Measurements from ENCODE around the gene MGAT5B. TPM values are rescaled to one million over a fixed set of nuclear protein-coding genes. Genes with fewer than 3 reads are reported as not detected.

MGAT5B gene
- total and polyA plus RNA-seq, 2 experiments from 2014 or later: 1.6 to 10.0 TPM

DNA sequence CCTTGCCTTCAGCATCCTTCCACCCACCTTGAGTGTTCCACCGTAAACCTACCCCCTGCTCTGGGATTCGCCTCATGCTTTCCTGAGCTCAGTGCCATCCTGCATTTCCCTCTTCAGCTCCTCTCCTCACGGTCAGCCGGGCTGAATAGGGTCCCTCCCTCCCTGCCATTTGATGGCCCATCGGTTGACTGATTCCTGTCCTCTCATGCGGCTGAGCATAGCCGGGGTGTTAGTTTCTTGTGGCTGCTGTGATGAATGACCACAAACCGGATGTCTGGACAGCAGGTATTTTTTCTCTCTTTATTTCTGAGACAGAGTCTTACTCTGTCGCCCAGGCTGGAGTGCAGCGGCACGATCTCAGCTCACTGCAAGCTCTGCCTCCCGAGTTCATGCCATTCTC, 44.1 kb upstream of the MGAT5B start (continued):
- TF ChIP-seq ZNF462 (CRISPR knock-in tag; IDR thresholded peaks at IDR 0.05): no peak
- TF ChIP-seq, protein P1, sequence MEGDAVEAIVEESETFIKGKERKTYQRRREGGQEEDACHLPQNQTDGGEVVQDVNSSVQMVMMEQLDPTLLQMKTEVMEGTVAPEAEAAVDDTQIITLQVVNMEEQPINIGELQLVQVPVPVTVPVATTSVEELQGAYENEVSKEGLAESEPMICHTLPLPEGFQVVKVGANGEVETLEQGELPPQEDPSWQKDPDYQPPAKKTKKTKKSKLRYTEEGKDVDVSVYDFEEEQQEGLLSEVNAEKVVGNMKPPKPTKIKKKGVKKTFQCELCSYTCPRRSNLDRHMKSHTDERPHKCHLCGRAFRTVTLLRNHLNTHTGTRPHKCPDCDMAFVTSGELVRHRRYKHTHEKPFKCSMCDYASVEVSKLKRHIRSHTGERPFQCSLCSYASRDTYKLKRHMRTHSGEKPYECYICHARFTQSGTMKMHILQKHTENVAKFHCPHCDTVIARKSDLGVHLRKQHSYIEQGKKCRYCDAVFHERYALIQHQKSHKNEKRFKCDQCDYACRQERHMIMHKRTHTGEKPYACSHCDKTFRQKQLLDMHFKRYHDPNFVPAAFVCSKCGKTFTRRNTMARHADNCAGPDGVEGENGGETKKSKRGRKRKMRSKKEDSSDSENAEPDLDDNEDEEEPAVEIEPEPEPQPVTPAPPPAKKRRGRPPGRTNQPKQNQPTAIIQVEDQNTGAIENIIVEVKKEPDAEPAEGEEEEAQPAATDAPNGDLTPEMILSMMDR (conservative IDR thresholded peaks at IDR 0.05; ENCODE audit: low read depth in 2 of 2): no peak
- TF ChIP-seq JUNB (IDR thresholded peaks at IDR 0.05; ENCODE audit: unreplicated experiment): no peak
- no peak for TF ChIP-seq ZNF114 (CRISPR knock-in tag; IDR thresholded peaks at IDR 0.05)
- TF ChIP-seq EZH2phosphoT487 (IDR thresholded peaks at IDR 0.05; ENCODE audit: unreplicated experiment): no peak
- TF ChIP-seq ZNF331 (CRISPR knock-in tag; IDR thresholded peaks at IDR 0.05; ENCODE audit: low read depth): no peak
- TF ChIP-seq POLR2AphosphoS5 (IDR thresholded peaks at IDR 0.05; ENCODE audit: low read depth): no peak
- no peak for TF ChIP-seq EZH2 (IDR thresholded peaks at IDR 0.05; ENCODE audit: low read depth, unreplicated experiment)
- TF ChIP-seq, protein P2, sequence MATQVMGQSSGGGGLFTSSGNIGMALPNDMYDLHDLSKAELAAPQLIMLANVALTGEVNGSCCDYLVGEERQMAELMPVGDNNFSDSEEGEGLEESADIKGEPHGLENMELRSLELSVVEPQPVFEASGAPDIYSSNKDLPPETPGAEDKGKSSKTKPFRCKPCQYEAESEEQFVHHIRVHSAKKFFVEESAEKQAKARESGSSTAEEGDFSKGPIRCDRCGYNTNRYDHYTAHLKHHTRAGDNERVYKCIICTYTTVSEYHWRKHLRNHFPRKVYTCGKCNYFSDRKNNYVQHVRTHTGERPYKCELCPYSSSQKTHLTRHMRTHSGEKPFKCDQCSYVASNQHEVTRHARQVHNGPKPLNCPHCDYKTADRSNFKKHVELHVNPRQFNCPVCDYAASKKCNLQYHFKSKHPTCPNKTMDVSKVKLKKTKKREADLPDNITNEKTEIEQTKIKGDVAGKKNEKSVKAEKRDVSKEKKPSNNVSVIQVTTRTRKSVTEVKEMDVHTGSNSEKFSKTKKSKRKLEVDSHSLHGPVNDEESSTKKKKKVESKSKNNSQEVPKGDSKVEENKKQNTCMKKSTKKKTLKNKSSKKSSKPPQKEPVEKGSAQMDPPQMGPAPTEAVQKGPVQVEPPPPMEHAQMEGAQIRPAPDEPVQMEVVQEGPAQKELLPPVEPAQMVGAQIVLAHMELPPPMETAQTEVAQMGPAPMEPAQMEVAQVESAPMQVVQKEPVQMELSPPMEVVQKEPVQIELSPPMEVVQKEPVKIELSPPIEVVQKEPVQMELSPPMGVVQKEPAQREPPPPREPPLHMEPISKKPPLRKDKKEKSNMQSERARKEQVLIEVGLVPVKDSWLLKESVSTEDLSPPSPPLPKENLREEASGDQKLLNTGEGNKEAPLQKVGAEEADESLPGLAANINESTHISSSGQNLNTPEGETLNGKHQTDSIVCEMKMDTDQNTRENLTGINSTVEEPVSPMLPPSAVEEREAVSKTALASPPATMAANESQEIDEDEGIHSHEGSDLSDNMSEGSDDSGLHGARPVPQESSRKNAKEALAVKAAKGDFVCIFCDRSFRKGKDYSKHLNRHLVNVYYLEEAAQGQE (IDR thresholded peaks at IDR 0.05; ENCODE audit: unreplicated experiment): no peak
